GM19324 (cell line): ENCODE measurements around the gene SLC35F4.
A peak's percentile ranks its signal among the peaks of the same experiment; 100 is the strongest.
"Not testable (repeated sequence)": the region's sequence is repeated elsewhere in the genome, so short reads cannot be mapped to it uniquely, and the experiment has no call there.

Source experiments
- ATAC-seq: cut with Tn5 transposase; IDR thresholded peaks from one replicate; pipeline ENCODE4 v1.9.1; 2021; ENCODE audit warnings: mild to moderate bottlenecking, moderate library complexity; ENCODE audit not compliant: unreplicated experiment, low FRiP score

The SLC35F4 gene

GRCh38 chr14:57812741-57813140 is 53.2 kb downstream of the SLC35F4 start:
- ATAC-seq = no peak

GRCh38 chr14:57811998-57812546 is 53.8 kb downstream of the SLC35F4 start:
- ATAC-seq = no peak

GRCh38 chr14:57809808-57810207 is 56.1 kb downstream of the SLC35F4 start:
- no peak for ATAC-seq

- no peak for ATAC-seq
These were observed 68.7 kb downstream of the SLC35F4 start for GRCh38 chr14:57797160-57797559.

GRCh38 chr14:57796556-57796955 is 69.3 kb downstream of the SLC35F4 start:
- no peak for ATAC-seq

GRCh38 chr14:57785058-57785457 is 80.8 kb downstream of the SLC35F4 start:
- ATAC-seq = no peak

- ATAC-seq = no peak
These were observed 94.1 kb downstream of the SLC35F4 start for GRCh38 chr14:57771801-57772200.

GRCh38 chr14:57769863-57770523 is 95.9 kb downstream of the SLC35F4 start:
- ATAC-seq = peak; percentile 66

- ATAC-seq = no peak
These were observed 104.1 kb downstream of the SLC35F4 start for GRCh38 chr14:57761800-57762199.

- no peak for ATAC-seq
These were observed 105.0 kb downstream of the SLC35F4 start for GRCh38 chr14:57760896-57761295.

GRCh38 chr14:57755018-57755521 is 110.8 kb downstream of the SLC35F4 start:
- ATAC-seq = no peak

- no peak for ATAC-seq
These were observed 111.4 kb downstream of the SLC35F4 start for GRCh38 chr14:57754527-57754926.

GRCh38 chr14:57753821-57754220 is 112.1 kb downstream of the SLC35F4 start:
- ATAC-seq = no peak

- ATAC-seq = not testable (repeated sequence)
These were observed 113.7 kb downstream of the SLC35F4 start for GRCh38 chr14:57752142-57752695.

- ATAC-seq = no peak
These were observed 114.5 kb downstream of the SLC35F4 start for GRCh38 chr14:57751400-57751799.

GRCh38 chr14:57749267-57749666 is 116.6 kb downstream of the SLC35F4 start:
- ATAC-seq = no peak

- ATAC-seq = no peak
These were observed 117.6 kb downstream of the SLC35F4 start for GRCh38 chr14:57748279-57748678.

GRCh38 chr14:57747036-57747435 is 118.9 kb downstream of the SLC35F4 start:
- ATAC-seq = no peak

- no peak for ATAC-seq
These were observed 119.3 kb downstream of the SLC35F4 start for GRCh38 chr14:57746563-57746962.

- ATAC-seq = no peak
These were observed 126.4 kb downstream of the SLC35F4 start for GRCh38 chr14:57739516-57739915.

GRCh38 chr14:57737598-57737997 is 128.3 kb downstream of the SLC35F4 start:
- ATAC-seq = no peak

- no peak for ATAC-seq
These were observed 129.5 kb downstream of the SLC35F4 start for GRCh38 chr14:57736391-57736790.
